Measurements from ENCODE around the gene LAMA5. TPM values are rescaled to one million over a fixed set of nuclear protein-coding genes. Genes with fewer than 3 reads are reported as not detected.

LAMA5 gene
- total and polyA plus RNA-seq, 2 experiments from 2014 or later, result 201 to 298 TPM

- no peaks in the 10 kb centered on the region for H3K4me1 ChIP-seq (ENCODE audit: insufficient read depth)
- H3F3A ChIP-seq (replicated peaks; ENCODE audit: low read depth), result 0 out of 2 replicates have a peak, but pooled peaks cover 7% of the 10 kb centered on the region
- no peak overlapping the region for H3K27ac ChIP-seq (ENCODE audit: low read depth)
- no peak overlapping the region for H3K4me3 ChIP-seq
- no peaks in the 10 kb centered on the region for H3K4me1 Mint-ChIP-seq
- H2AFZ ChIP-seq, result no peak overlapping the region
- no peak overlapping the region for H3K4me3 Mint-ChIP-seq
- H3K36me3 ChIP-seq (ENCODE audit: insufficient read depth), result 0 out of 2 replicates have a peak, but pooled peaks cover under 1% of the 10 kb centered on the region
- DNase-seq (ENCODE audit: low spot score) (no peak), ATAC-seq (no peak)
- no peak for TF ChIP-seq NANOG (IDR thresholded peaks at IDR 0.05; ENCODE audit: borderline replicate concordance)
- TF ChIP-seq ZNF462 (CRISPR knock-in tag; IDR thresholded peaks at IDR 0.05), result no peak
- no peak for TF ChIP-seq STAT1 (IDR thresholded peaks at IDR 0.05; ENCODE audit: unreplicated experiment)
- no peak for TF ChIP-seq REST (IDR thresholded peaks at IDR 0.05; ENCODE audit: unreplicated experiment)
- no peak for TF ChIP-seq JUNB (IDR thresholded peaks at IDR 0.05; ENCODE audit: unreplicated experiment)
- H3K27me3 ChIP-seq (ENCODE audit: insufficient read depth), result no peaks in the 10 kb centered on the region
- peaks cover 24% of the 10 kb centered on the region for H3K36me3 Mint-ChIP-seq (ENCODE audit: low read depth)
- no peaks in the 10 kb centered on the region for H3K9me3 Mint-ChIP-seq
- H3K9me2 ChIP-seq (ENCODE audit: insufficient read depth), result no peaks in the 10 kb centered on the region
- H3K4me2 ChIP-seq, result no peak overlapping the region
- peaks cover 11% of the 10 kb centered on the region for H3K27me3 Mint-ChIP-seq (ENCODE audit: insufficient read depth, low read depth, poor library complexity)
- no peaks in the 10 kb centered on the region for H3K79me2 ChIP-seq (replicated peaks; ENCODE audit: insufficient read depth)
- H3K27ac Mint-ChIP-seq, result no peak overlapping the region
- no peaks in the 10 kb centered on the region for H4K20me1 ChIP-seq (replicated peaks; ENCODE audit: insufficient read depth)
Measured at GRCh38 chr20:62289131-62289530, 78.0 kb downstream of the LAMA5 start.

Data from GM23338 (cell line).